CD4-positive, alpha-beta memory T cell (primary cell): Measurements from ENCODE around the gene SLC2A9. TPM values are rescaled to one million over a fixed set of nuclear protein-coding genes. Genes with fewer than 3 reads are reported as not detected.

Experiments
- CTCF ChIA-PET: fragments of 350-600 bp; sonication (Branson Sonifier 250); formaldehyde crosslinking; loops from one replicate; lab custom pipeline; 2021; ENCODE audit warnings: inconsistent platforms; ENCODE audit not compliant: partially characterized antibody; lab: Charles Lee
- POLR2A ChIA-PET: fragments of 350-600 bp; sonication (Branson Sonifier 250); formaldehyde crosslinking; loops from one replicate; lab custom pipeline; 2021; ENCODE audit not compliant: partially characterized antibody; lab: Charles Lee
- DNase-seq, 5 donors: peaks; one replicate each; pipeline versions ENCODE4 v3.0.0 to v3.0.0-alpha.2; 2020 to 2022; ENCODE audit warnings: mixed read lengths in 1 of 5
- H3K27ac ChIP-seq: one replicate; pipeline ENCODE4 v1.7.0; 2013; ENCODE audit warnings: low read depth, low read length
- H3K27me3 ChIP-seq: 2 replicates; pipeline ENCODE4 v1.7.0; 2013; ENCODE audit warnings: mild to moderate bottlenecking, low read length, moderate library complexity; ENCODE audit not compliant: insufficient read depth
- H3K36me3 ChIP-seq: 2 replicates; pipeline ENCODE4 v1.7.0; 2013; ENCODE audit warnings: mild to moderate bottlenecking, low read length, moderate library complexity; ENCODE audit not compliant: insufficient read depth
- H3K4me1 ChIP-seq: 2 replicates; pipeline ENCODE4 v1.7.0; 2013; ENCODE audit warnings: mild to moderate bottlenecking, low read length, moderate library complexity; ENCODE audit not compliant: insufficient read depth
- H3K4me3 ChIP-seq, 2 donors: one replicate each; pipeline ENCODE4 v1.7.0; 2013; ENCODE audit warnings: low read length in 2 of 2, mild to moderate bottlenecking in 1 of 2
- H3K9me3 ChIP-seq, 2 donors: one replicate each; pipeline ENCODE4 v1.7.0; 2013; ENCODE audit warnings: low read length in 2 of 2, control low read depth in 1 of 2; ENCODE audit not compliant: control insufficient read depth in 1 of 2
- H3K27ac Mint-ChIP-seq, 7 donors: one replicate each; pipeline ENCODE4 v1.8.0; 2020 to 2021; ENCODE audit warnings: mixed read lengths in 7 of 7, mild to moderate bottlenecking in 6 of 7, inconsistent platforms in 3 of 7, moderate library complexity in 3 of 7
- H3K27me3 Mint-ChIP-seq, 2 donors: one replicate each; pipeline ENCODE4 v1.8.0; 2020 to 2021; ENCODE audit warnings: mixed read lengths in 2 of 2
- H3K36me3 Mint-ChIP-seq, 2 donors: one replicate each; pipeline ENCODE4 v1.8.0; 2020 to 2021; ENCODE audit warnings: mixed read lengths in 2 of 2, inconsistent platforms in 1 of 2, mild to moderate bottlenecking in 1 of 2
- H3K4me1 Mint-ChIP-seq, 4 donors: one replicate each; pipeline ENCODE4 v1.8.0; 2020 to 2021; ENCODE audit warnings: mixed read lengths in 4 of 4, mild to moderate bottlenecking in 1 of 4
- H3K4me3 Mint-ChIP-seq, 8 donors: one replicate each; pipeline ENCODE4 v1.8.0; 2020 to 2021; ENCODE audit warnings: mixed read lengths in 8 of 8, mild to moderate bottlenecking in 7 of 8, moderate library complexity in 6 of 8, inconsistent platforms in 3 of 8
- H3K9me3 Mint-ChIP-seq, 8 donors: one replicate each; pipeline ENCODE4 v1.8.0; 2020 to 2021; ENCODE audit warnings: mixed read lengths in 8 of 8, mild to moderate bottlenecking in 5 of 8, inconsistent platforms in 3 of 8, moderate library complexity in 1 of 8
- intact Hi-C: fragments of 100-400 bp; cut with micrococcal nuclease; formaldehyde crosslinking; loops from one replicate; pipeline ENCODE4 v1.15.1; 2023
- polyA plus RNA-seq, 2 donors: library from polyadenylated mRNA; unstranded; fragments of 300-500 nt; fragmentation: Illumina TruSeq; gene quantifications; one replicate each; pipeline ENCODE4 v1.2.3, GENCODE V29; 2021
- total RNA-seq, 2 experiments: library from RNA; stranded (reverse); gene quantifications; one replicate each; pipeline ENCODE4 v1.2.3, GENCODE V29; 2021

SLC2A9 gene
- total and polyA plus RNA-seq, 4 experiments from 2014 or later: 0.43 to 2.4 (median 1.7) TPM

GRCh38 chr4:10023806-10024205 is 2.5 kb upstream of the SLC2A9 start:
- peaks cover 3 to 15% (median 7%) of the 10 kb centered on the region in 4 donors for H3K4me1 Mint-ChIP-seq
- no peak overlapping the region for H3K27ac ChIP-seq
- intact Hi-C loops: no loop called here
- H3K9me3 Mint-ChIP-seq: no peaks in the 10 kb centered on the region
- no peak overlapping the region for H3K4me3 ChIP-seq
- peaks cover 11% of the 10 kb centered on the region for H3K4me1 ChIP-seq
- peaks cover 4 to 11% of the 10 kb centered on the region in 2 donors for H3K27me3 Mint-ChIP-seq
- no peaks in the 10 kb centered on the region for H3K27me3 ChIP-seq
- no peak overlapping the region for H3K27ac Mint-ChIP-seq
- H3K4me3 Mint-ChIP-seq: no peak overlapping the region
- ChIA-PET POLR2A (no interaction called here), CTCF (no interaction called here)
- H3K36me3 Mint-ChIP-seq: no peaks in the 10 kb centered on the region
- DNase-seq: no peak
- H3K36me3 ChIP-seq: no peaks in the 10 kb centered on the region
- H3K9me3 ChIP-seq: no peaks in the 10 kb centered on the region

- ChIA-PET POLR2A (no interaction called here), CTCF (no interaction called here)
- intact Hi-C loops: no loop called here
- Histone ChIP-seq H3K9me3 (no peaks in the 10 kb centered on the region), H3K27me3 (no peaks in the 10 kb centered on the region), H3K4me1 (peaks cover 14% of the 10 kb centered on the region), H3K4me3 (no peak overlapping the region), H3K27ac (no peak overlapping the region), H3K36me3 (no peaks in the 10 kb centered on the region)
- H3K4me3 Mint-ChIP-seq: no peak overlapping the region
- peaks cover 3 to 11% of the 10 kb centered on the region in 2 donors for H3K27me3 Mint-ChIP-seq
- H3K9me3 Mint-ChIP-seq: no peaks in the 10 kb centered on the region
- H3K36me3 Mint-ChIP-seq: no peaks in the 10 kb centered on the region
- H3K4me1 Mint-ChIP-seq: peaks cover 3 to 18% (median 11%) of the 10 kb centered on the region in 4 donors
- no peak for DNase-seq
- H3K27ac Mint-ChIP-seq: no peak overlapping the region
Measured at GRCh38 chr4:10023050-10023419, 1.7 kb upstream of the SLC2A9 start.

GRCh38 chr4:10022346-10023049 is 1.2 kb upstream of the SLC2A9 start:
- H3K4me3 Mint-ChIP-seq: no peak overlapping the region
- H3K36me3 Mint-ChIP-seq: no peaks in the 10 kb centered on the region
- peaks cover 3 to 7% of the 10 kb centered on the region in 2 donors for H3K27me3 Mint-ChIP-seq
- no peak overlapping the region for H3K4me3 ChIP-seq
- H3K36me3 ChIP-seq: no peaks in the 10 kb centered on the region
- H3K9me3 ChIP-seq: no peaks in the 10 kb centered on the region
- H3K27ac ChIP-seq: no peak overlapping the region
- POLR2A ChIA-PET: no interaction called here
- CTCF ChIA-PET: no interaction called here
- peaks cover 3 to 18% (median 11%) of the 10 kb centered on the region in 4 donors for H3K4me1 Mint-ChIP-seq
- intact Hi-C loops: no loop called here
- H3K27me3 ChIP-seq: no peaks in the 10 kb centered on the region
- no peaks in the 10 kb centered on the region for H3K9me3 Mint-ChIP-seq
- peaks cover 14% of the 10 kb centered on the region for H3K4me1 ChIP-seq
- H3K27ac Mint-ChIP-seq: peak overlapping the region in 2 of 7 donors; percentile 41 to 44
- no peak for DNase-seq

- no peak overlapping the region for H3K27ac ChIP-seq
- no peak overlapping the region for H3K4me3 ChIP-seq
- POLR2A ChIA-PET: no interaction called here
- H3K27ac Mint-ChIP-seq: peak overlapping the region in 2 of 7 donors; percentile 36 to 68
- H3K4me3 Mint-ChIP-seq: no peak overlapping the region
- H3K4me1 ChIP-seq: peaks cover 14% of the 10 kb centered on the region
- H3K36me3 Mint-ChIP-seq: no peaks in the 10 kb centered on the region
- H3K36me3 ChIP-seq: no peaks in the 10 kb centered on the region
- intact Hi-C loops: no loop called here
- H3K27me3 ChIP-seq: no peaks in the 10 kb centered on the region
- peaks cover 3 to 18% (median 11%) of the 10 kb centered on the region in 4 donors for H3K4me1 Mint-ChIP-seq
- no peaks in the 10 kb centered on the region for H3K9me3 ChIP-seq
- peaks cover 1 to 6% of the 10 kb centered on the region in 2 donors for H3K27me3 Mint-ChIP-seq
- no peaks in the 10 kb centered on the region for H3K9me3 Mint-ChIP-seq
- no peak for DNase-seq
- CTCF ChIA-PET: interaction anchor here (0.6 kb wide), 1 partner anchor 261 kb away, joined by 3 read pairs; no protein-coding TSS in a partner anchor
Measured at GRCh38 chr4:10021653-10022023, 341 bp upstream of the SLC2A9 start.

GRCh38 chr4:10020106-10020505 is 1.2 kb downstream of the SLC2A9 start:
- Mint-ChIP-seq H3K27ac (peak overlapping the region; percentile 43 to 98 (median 91)), H3K4me3 (peak overlapping the region in 4 of 8 donors; percentile 47 to 94 (median 66)), H3K36me3 (no peaks in the 10 kb centered on the region), H3K9me3 (no peaks in the 10 kb centered on the region), H3K27me3 (peaks cover 0 to 3% of the 10 kb centered on the region in 2 donors), H3K4me1 (peaks cover 3 to 18% (median 11%) of the 10 kb centered on the region in 4 donors)
- POLR2A ChIA-PET: interaction anchor here (0.9 to 1.9 kb wide), 4 partner anchors 76 to 438 kb away, joined by 3 to 24 read pairs (median 8); partner anchors contain the start of genes WDR1 and ZNF518B
- Histone ChIP-seq H3K4me1 (peaks cover 14% of the 10 kb centered on the region), H3K27me3 (no peaks in the 10 kb centered on the region), H3K4me3 (no peak overlapping the region), H3K9me3 (no peaks in the 10 kb centered on the region), H3K36me3 (no peaks in the 10 kb centered on the region), H3K27ac (no peak overlapping the region)
- intact Hi-C loops: no loop called here
- CTCF ChIA-PET: interaction anchor here (0.6 to 1.9 kb wide), 6 partner anchors 11 to 317 kb away, joined by 3 to 9 read pairs (median 4); partner anchors contain the start of gene WDR1
- no peak for DNase-seq

- H3K4me1 Mint-ChIP-seq: peaks cover 3 to 18% (median 11%) of the 10 kb centered on the region in 4 donors
- H3K27ac Mint-ChIP-seq: peak overlapping the region; percentile 93 to 98 (median 97)
- POLR2A ChIA-PET: interaction anchor here (0.8 to 1.9 kb wide), 6 partner anchors 76 to 438 kb away, joined by 3 to 24 read pairs (median 8); partner anchors contain the start of genes WDR1 and ZNF518B
- H3K9me3 Mint-ChIP-seq: no peaks in the 10 kb centered on the region
- Histone ChIP-seq H3K36me3 (no peaks in the 10 kb centered on the region), H3K9me3 (no peaks in the 10 kb centered on the region), H3K27me3 (no peaks in the 10 kb centered on the region), H3K27ac (peak overlapping the region; percentile 54), H3K4me3 (peak overlapping the region; percentile 46 to 66), H3K4me1 (peaks cover 14% of the 10 kb centered on the region)
- CTCF ChIA-PET: interaction anchor here (0.6 to 1.9 kb wide), 13 partner anchors 8 to 530 kb away, joined by 3 to 9 read pairs (median 4); no protein-coding TSS in a partner anchor
- intact Hi-C loops: loop anchor here (1.0 to 10.0 kb wide), 10 partner anchors 78 to 865 kb away; partner anchors contain the start of gene WDR1
- no peak for DNase-seq
- peak overlapping the region; percentile 87 to 94 (median 91) for H3K4me3 Mint-ChIP-seq
- peaks cover 0 to 3% of the 10 kb centered on the region in 2 donors for H3K27me3 Mint-ChIP-seq
- no peaks in the 10 kb centered on the region for H3K36me3 Mint-ChIP-seq
Measured at GRCh38 chr4:10019521-10020051, 1.7 kb downstream of the SLC2A9 start.
